Suprapubic skin (tissue), 4 donors: Measurements from ENCODE around the gene GSTM4.
"Not testable (repeated sequence)": the region's sequence is repeated elsewhere in the genome, so short reads cannot be mapped to it uniquely, and the experiment has no call there.

ENCODE experiments used
- EP300 ChIP-seq: sonication (generic); formaldehyde crosslinking; IDR thresholded peaks from one replicate; pipeline ENCODE4 v1.6.1; 2017; ENCODE audit warnings: antibody characterized with exemption
- POLR2A ChIP-seq, 2 donors: fragments of 450-650 bp; IDR thresholded peaks; one replicate each; pipeline ENCODE4 v1.6.1; 2017; ENCODE audit warnings: antibody characterized with exemption in 2 of 2, mild to moderate bottlenecking in 2 of 2, moderate library complexity in 2 of 2
- POLR2AphosphoS5 ChIP-seq, 3 donors: sonication (generic); formaldehyde crosslinking; IDR thresholded peaks; one replicate each; pipeline ENCODE4 v1.6.1; 2017; ENCODE audit warnings: antibody characterized with exemption in 3 of 3
- TF ChIP-seq, protein P1 (sequence below), 2 donors: fragments of 200-600 bp in 1 of 2; fragments of 450-650 bp in 1 of 2; sonication (generic) in 1 of 2; IDR thresholded peaks; one replicate each; pipeline ENCODE4 v1.5.1; 2016 to 2019; ENCODE audit warnings: antibody characterized with exemption in 2 of 2, mild to moderate bottlenecking in 1 of 2, moderate library complexity in 1 of 2

DNA sequence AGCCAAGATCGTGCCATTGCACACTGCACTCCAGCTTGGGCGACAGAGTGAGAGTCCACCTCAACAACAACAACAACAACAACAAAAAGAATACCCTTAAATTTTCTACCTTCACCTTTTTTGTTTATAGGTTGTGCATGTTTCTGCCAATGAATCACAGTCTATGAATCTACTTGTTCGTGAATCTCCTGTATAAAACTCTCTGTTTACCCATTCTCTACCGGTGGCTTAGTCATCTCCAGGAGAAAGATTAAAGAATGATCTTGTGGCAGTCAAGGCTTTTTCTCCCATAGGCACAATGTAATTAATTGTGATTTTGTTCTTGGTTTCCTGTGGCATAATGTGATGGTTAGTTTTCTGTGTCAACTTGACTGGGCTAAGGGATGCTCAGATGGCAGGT, 42.0 kb downstream of the GSTM4 start:
- TF ChIP-seq POLR2AphosphoS5 (IDR thresholded peaks at IDR 0.05); POLR2A (IDR thresholded peaks at IDR 0.05); EP300: not testable (repeated sequence)
- TF ChIP-seq, protein P1, sequence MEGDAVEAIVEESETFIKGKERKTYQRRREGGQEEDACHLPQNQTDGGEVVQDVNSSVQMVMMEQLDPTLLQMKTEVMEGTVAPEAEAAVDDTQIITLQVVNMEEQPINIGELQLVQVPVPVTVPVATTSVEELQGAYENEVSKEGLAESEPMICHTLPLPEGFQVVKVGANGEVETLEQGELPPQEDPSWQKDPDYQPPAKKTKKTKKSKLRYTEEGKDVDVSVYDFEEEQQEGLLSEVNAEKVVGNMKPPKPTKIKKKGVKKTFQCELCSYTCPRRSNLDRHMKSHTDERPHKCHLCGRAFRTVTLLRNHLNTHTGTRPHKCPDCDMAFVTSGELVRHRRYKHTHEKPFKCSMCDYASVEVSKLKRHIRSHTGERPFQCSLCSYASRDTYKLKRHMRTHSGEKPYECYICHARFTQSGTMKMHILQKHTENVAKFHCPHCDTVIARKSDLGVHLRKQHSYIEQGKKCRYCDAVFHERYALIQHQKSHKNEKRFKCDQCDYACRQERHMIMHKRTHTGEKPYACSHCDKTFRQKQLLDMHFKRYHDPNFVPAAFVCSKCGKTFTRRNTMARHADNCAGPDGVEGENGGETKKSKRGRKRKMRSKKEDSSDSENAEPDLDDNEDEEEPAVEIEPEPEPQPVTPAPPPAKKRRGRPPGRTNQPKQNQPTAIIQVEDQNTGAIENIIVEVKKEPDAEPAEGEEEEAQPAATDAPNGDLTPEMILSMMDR (IDR thresholded peaks at IDR 0.05) = not testable (repeated sequence)
